Measurements from ENCODE around the gene RGS9. TPM values are rescaled to one million over a fixed set of nuclear protein-coding genes. Genes with fewer than 3 reads are reported as not detected.

Gene RGS9
- total and polyA plus RNA-seq, 8 donors, result 1.2 to 13.9 (median 3.4) TPM

- no peak overlapping the region for H3K4me3 ChIP-seq
- H3K27me3 ChIP-seq, result no peaks in the 10 kb centered on the region
- intact Hi-C loops (cut with DNase I), result no loop called here
- no peak for ATAC-seq
- no peaks in the 10 kb centered on the region for H3K36me3 ChIP-seq
- no peak overlapping the region for H3K27ac ChIP-seq
- TF ChIP-seq CTCF (IDR thresholded peaks at IDR 0.05), result no peak
- no peaks in the 10 kb centered on the region for H3K4me1 ChIP-seq
- no peak for DNase-seq
- no peak for FAIRE-seq
- no peaks in the 10 kb centered on the region for H3K9me3 ChIP-seq
- 74 to 94% methylated on average over 13 of the region's 13 CpGs for WGBS, 2 donors
Observed at GRCh38 chr17:65185668-65186382, 48.7 kb downstream of the RGS9 start.

DNA sequence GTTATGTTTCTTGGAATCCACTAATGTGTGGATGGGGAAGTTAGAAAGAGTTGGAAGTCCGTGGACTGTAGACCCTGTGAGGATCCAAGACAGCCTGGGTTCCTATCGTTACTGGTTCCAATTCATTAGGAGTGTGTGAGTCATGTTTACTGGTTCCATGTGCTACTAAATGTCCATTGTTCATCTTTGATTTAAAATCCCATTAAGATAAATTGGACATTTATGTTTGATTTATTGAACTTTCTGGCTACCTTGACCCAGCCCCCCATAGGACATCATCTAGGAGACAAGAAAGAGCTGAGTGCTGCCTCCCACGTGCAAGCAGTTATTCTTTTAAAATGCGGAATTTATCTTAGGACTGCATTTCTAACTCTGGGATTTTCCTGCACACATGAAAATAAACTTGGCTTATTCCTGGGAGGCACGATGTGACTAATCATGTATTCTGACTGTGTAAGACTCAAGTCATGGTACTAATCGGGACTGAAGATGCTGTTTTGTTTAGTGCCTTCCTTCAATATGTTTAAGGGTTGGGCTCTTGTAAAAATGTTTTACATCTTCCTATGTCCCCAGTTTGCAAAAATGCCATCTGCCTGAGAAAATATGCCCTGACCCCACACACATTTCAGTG, 53.4 kb downstream of the RGS9 start:
- ATAC-seq, result no peak
- no peak for DNase-seq
- intact Hi-C loops (cut with DNase I), result no loop called here
- no peak for FAIRE-seq
- no peaks in the 10 kb centered on the region for H3K9me3 ChIP-seq
- no peaks in the 10 kb centered on the region for H3K36me3 ChIP-seq
- no peaks in the 10 kb centered on the region for H3K27me3 ChIP-seq
- H3K4me1 ChIP-seq, result no peaks in the 10 kb centered on the region
- H3K4me3 ChIP-seq, result no peak overlapping the region
- WGBS, 2 donors, result 80 to 85% methylated on average over 6 of the region's 6 CpGs
- H3K27ac ChIP-seq, result no peak overlapping the region
- TF ChIP-seq CTCF (IDR thresholded peaks at IDR 0.05), result no peak

DNA sequence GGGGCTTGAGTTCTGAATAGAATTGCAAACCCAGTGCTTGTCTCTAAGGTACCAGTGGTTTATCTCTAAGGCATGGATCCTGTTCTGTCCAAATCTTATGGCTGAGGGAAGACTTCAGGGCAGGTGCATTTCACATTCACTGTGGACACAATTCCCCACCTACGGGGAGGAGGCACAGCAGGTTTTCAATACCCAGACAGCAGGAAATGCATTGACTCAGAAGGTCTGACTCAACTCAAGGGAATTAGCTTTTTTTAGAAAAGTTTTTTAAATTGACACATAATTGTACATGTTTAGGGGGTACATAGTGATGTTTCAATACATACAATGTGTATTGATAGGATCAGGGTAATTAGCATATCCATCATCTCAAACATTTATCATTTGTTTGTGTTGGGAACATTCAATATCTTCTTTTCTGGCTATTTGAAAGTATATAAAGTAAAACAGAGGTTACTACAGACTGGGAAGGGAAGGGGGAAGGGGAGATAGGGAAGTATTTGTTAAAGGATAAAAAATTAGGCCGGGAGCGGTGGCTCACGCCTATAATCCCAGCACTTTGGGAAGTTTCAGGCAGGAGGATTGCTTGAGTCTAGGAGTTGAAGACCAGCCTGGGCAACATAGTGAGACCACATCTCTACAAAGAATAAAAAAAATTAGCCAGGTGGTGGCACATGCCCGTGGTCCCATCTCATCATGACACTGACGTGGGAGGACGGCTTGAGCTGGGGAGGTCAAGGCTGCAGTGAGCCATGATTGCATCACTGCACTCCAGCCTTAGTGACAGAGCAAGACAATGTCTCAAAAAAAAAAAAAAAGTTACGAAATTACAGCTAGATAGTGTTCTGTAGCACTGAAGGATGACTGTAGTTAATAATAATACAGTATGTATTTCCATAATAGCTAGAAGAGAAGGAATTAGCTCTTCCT, 54.9 kb downstream of the RGS9 start:
- 67 to 80% methylated on average over 8 of the region's 8 CpGs for WGBS, 2 donors

GRCh38 chr17:65193305-65193704, 56.1 kb downstream of the RGS9 start:
- Histone ChIP-seq H3K27me3 (no peaks in the 10 kb centered on the region), H3K9me3 (no peaks in the 10 kb centered on the region), H3K27ac (no peak overlapping the region), H3K4me3 (no peak overlapping the region), H3K36me3 (no peaks in the 10 kb centered on the region), H3K4me1 (no peaks in the 10 kb centered on the region)
- 57 to 64% methylated on average over 5 of the region's 5 CpGs for WGBS, 2 donors
- intact Hi-C loops (cut with DNase I), result no loop called here
- FAIRE-seq, result no peak
- no peak for ATAC-seq
- DNase-seq, result no peak
- TF ChIP-seq CTCF (IDR thresholded peaks at IDR 0.05), result no peak

More for the DNA sequence above, 54.9 kb downstream of the RGS9 start:
- no peak for ATAC-seq
- intact Hi-C loops (cut with DNase I), result no loop called here
- Histone ChIP-seq H3K4me1 (no peaks in the 10 kb centered on the region), H3K27ac (no peak overlapping the region), H3K27me3 (no peaks in the 10 kb centered on the region), H3K36me3 (no peaks in the 10 kb centered on the region), H3K4me3 (no peak overlapping the region), H3K9me3 (no peaks in the 10 kb centered on the region)
- TF ChIP-seq CTCF (IDR thresholded peaks at IDR 0.05), result no peak
- DNase-seq, result no peak
- no peak for FAIRE-seq

Data from pancreas (tissue), 10 donors.